ENCODE measurements around the gene SRGAP3.

SRGAP3 gene

GRCh38 chr3:9206287-9206686 is 43.2 kb downstream of the SRGAP3 start:
- H3K27ac ChIP-seq (ENCODE audit: low read depth in 2 of 2, low read length in 2 of 2) = no peak overlapping the region

DNA sequence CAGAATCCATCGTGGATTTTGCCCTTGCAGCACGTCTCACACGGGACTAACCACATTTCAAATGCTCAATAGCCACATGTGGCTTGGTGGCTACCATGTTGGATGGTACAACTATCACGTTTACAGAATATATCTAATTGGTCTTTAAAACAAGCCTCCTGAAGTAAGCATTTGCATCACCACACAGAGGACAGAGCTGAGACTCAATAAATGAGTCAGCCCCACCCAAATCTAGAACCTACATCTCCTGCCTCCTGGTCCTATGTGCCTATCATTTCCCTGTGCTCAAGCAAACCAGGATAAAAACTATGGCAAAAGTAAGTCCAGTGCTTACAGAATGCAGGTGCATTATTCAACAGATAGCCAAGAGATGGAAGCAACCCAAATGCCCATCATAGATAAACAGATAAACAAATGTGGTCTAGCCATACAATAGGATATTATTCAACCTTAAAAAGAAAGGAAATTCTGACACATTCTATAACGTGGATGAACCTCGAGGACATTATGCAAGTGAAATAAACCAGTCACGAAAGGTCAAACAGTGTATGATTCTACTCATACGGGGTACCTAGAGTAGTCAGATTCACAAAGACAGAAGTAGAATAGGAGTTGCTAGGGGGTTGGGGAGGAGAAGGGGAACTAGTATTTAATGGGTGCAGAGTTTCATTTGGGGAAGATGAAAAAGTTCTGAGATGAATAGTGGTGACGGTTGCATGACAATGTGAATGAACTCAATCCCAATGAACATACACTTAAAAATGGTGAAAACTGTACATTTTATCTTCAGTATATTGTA is 43.9 kb downstream of the SRGAP3 start:
- no peak overlapping the region for H3K27ac ChIP-seq (ENCODE audit: low read depth in 2 of 2, low read length in 2 of 2)
- H3K4me3 ChIP-seq (ENCODE audit: low read length in 2 of 2) = no peak overlapping the region

More at GRCh38 chr3:9206287-9206686, 43.2 kb downstream of the SRGAP3 start:
- no peaks in the 10 kb centered on the region for H3K36me3 ChIP-seq (ENCODE audit: control insufficient read depth in 2 of 2, insufficient read depth in 2 of 2, low read length in 2 of 2)
- H3K4me3 ChIP-seq (ENCODE audit: low read length in 2 of 2) = no peak overlapping the region
- no peak overlapping the region for H3K9ac ChIP-seq (ENCODE audit: low read depth in 1 of 2, low read length in 2 of 2)
- H3K9me3 ChIP-seq (ENCODE audit: control insufficient read depth in 2 of 2, low read length in 2 of 2) = no peaks in the 10 kb centered on the region
- H3K4me1 ChIP-seq (ENCODE audit: control insufficient read depth in 2 of 2, insufficient read depth in 2 of 2, low read length in 2 of 2) = peaks cover 0 to 7% of the 10 kb centered on the region in 2 donors
- H3K27me3 ChIP-seq (ENCODE audit: control insufficient read depth in 2 of 2, insufficient read depth in 2 of 2, low read length in 2 of 2) = no peaks in the 10 kb centered on the region

GRCh38 chr3:9204253-9204992 is 45.0 kb downstream of the SRGAP3 start:
- Histone ChIP-seq H3K36me3 (ENCODE audit: control insufficient read depth in 2 of 2, insufficient read depth in 2 of 2, low read length in 2 of 2) (no peaks in the 10 kb centered on the region), H3K27ac (ENCODE audit: low read depth in 2 of 2, low read length in 2 of 2) (no peak overlapping the region), H3K9me3 (ENCODE audit: control insufficient read depth in 2 of 2, low read length in 2 of 2) (no peaks in the 10 kb centered on the region), H3K4me1 (ENCODE audit: control insufficient read depth in 2 of 2, insufficient read depth in 2 of 2, low read length in 2 of 2) (peaks cover 0 to 7% of the 10 kb centered on the region in 2 donors), H3K27me3 (ENCODE audit: control insufficient read depth in 2 of 2, insufficient read depth in 2 of 2, low read length in 2 of 2) (no peaks in the 10 kb centered on the region), H3K4me3 (ENCODE audit: low read length in 2 of 2) (no peak overlapping the region), H3K9ac (ENCODE audit: low read depth in 1 of 2, low read length in 2 of 2) (no peak overlapping the region)

More for the DNA sequence above, 43.9 kb downstream of the SRGAP3 start:
- H3K36me3 ChIP-seq (ENCODE audit: control insufficient read depth in 2 of 2, insufficient read depth in 2 of 2, low read length in 2 of 2) = no peaks in the 10 kb centered on the region
- H3K9me3 ChIP-seq (ENCODE audit: control insufficient read depth in 2 of 2, low read length in 2 of 2) = no peaks in the 10 kb centered on the region
- no peak overlapping the region for H3K9ac ChIP-seq (ENCODE audit: low read depth in 1 of 2, low read length in 2 of 2)
- H3K27me3 ChIP-seq (ENCODE audit: control insufficient read depth in 2 of 2, insufficient read depth in 2 of 2, low read length in 2 of 2) = no peaks in the 10 kb centered on the region
- H3K4me1 ChIP-seq (ENCODE audit: control insufficient read depth in 2 of 2, insufficient read depth in 2 of 2, low read length in 2 of 2) = peaks cover 0 to 7% of the 10 kb centered on the region in 2 donors

- H3K4me1 ChIP-seq (ENCODE audit: control insufficient read depth in 2 of 2, insufficient read depth in 2 of 2, low read length in 2 of 2) = peaks cover 0 to 7% of the 10 kb centered on the region in 2 donors
- H3K4me3 ChIP-seq (ENCODE audit: low read length in 2 of 2) = no peak overlapping the region
- H3K9ac ChIP-seq (ENCODE audit: low read depth in 1 of 2, low read length in 2 of 2) = no peak overlapping the region
- no peak overlapping the region for H3K27ac ChIP-seq (ENCODE audit: low read depth in 2 of 2, low read length in 2 of 2)
- no peaks in the 10 kb centered on the region for H3K27me3 ChIP-seq (ENCODE audit: control insufficient read depth in 2 of 2, insufficient read depth in 2 of 2, low read length in 2 of 2)
- no peaks in the 10 kb centered on the region for H3K9me3 ChIP-seq (ENCODE audit: control insufficient read depth in 2 of 2, low read length in 2 of 2)
- no peaks in the 10 kb centered on the region for H3K36me3 ChIP-seq (ENCODE audit: control insufficient read depth in 2 of 2, insufficient read depth in 2 of 2, low read length in 2 of 2)
Observed at GRCh38 chr3:9203317-9203716, 46.1 kb downstream of the SRGAP3 start.

- H3K9ac ChIP-seq (ENCODE audit: low read depth in 1 of 2, low read length in 2 of 2) = no peak overlapping the region
- H3K4me3 ChIP-seq (ENCODE audit: low read length in 2 of 2) = no peak overlapping the region
- H3K9me3 ChIP-seq (ENCODE audit: control insufficient read depth in 2 of 2, low read length in 2 of 2) = no peaks in the 10 kb centered on the region
- no peaks in the 10 kb centered on the region for H3K27me3 ChIP-seq (ENCODE audit: control insufficient read depth in 2 of 2, insufficient read depth in 2 of 2, low read length in 2 of 2)
- H3K27ac ChIP-seq (ENCODE audit: low read depth in 2 of 2, low read length in 2 of 2) = no peak overlapping the region
- peaks cover 0 to 5% of the 10 kb centered on the region in 2 donors for H3K4me1 ChIP-seq (ENCODE audit: control insufficient read depth in 2 of 2, insufficient read depth in 2 of 2, low read length in 2 of 2)
- no peaks in the 10 kb centered on the region for H3K36me3 ChIP-seq (ENCODE audit: control insufficient read depth in 2 of 2, insufficient read depth in 2 of 2, low read length in 2 of 2)
Observed at GRCh38 chr3:9202546-9202945, 46.9 kb downstream of the SRGAP3 start.

- Histone ChIP-seq H3K27me3 (ENCODE audit: control insufficient read depth in 2 of 2, insufficient read depth in 2 of 2, low read length in 2 of 2) (no peaks in the 10 kb centered on the region), H3K9me3 (ENCODE audit: control insufficient read depth in 2 of 2, low read length in 2 of 2) (no peaks in the 10 kb centered on the region), H3K36me3 (ENCODE audit: control insufficient read depth in 2 of 2, insufficient read depth in 2 of 2, low read length in 2 of 2) (no peaks in the 10 kb centered on the region), H3K9ac (ENCODE audit: low read depth in 1 of 2, low read length in 2 of 2) (no peak overlapping the region), H3K4me3 (ENCODE audit: low read length in 2 of 2) (no peak overlapping the region), H3K4me1 (ENCODE audit: control insufficient read depth in 2 of 2, insufficient read depth in 2 of 2, low read length in 2 of 2) (peaks cover 0 to 2% of the 10 kb centered on the region in 2 donors), H3K27ac (ENCODE audit: low read depth in 2 of 2, low read length in 2 of 2) (no peak overlapping the region)
Observed at GRCh38 chr3:9201955-9202354, 47.5 kb downstream of the SRGAP3 start.

- no peak overlapping the region for H3K9ac ChIP-seq (ENCODE audit: low read depth in 1 of 2, low read length in 2 of 2)
- H3K27ac ChIP-seq (ENCODE audit: low read depth in 2 of 2, low read length in 2 of 2) = no peak overlapping the region
- H3K9me3 ChIP-seq (ENCODE audit: control insufficient read depth in 2 of 2, low read length in 2 of 2) = no peaks in the 10 kb centered on the region
- H3K27me3 ChIP-seq (ENCODE audit: control insufficient read depth in 2 of 2, insufficient read depth in 2 of 2, low read length in 2 of 2) = no peaks in the 10 kb centered on the region
- H3K4me1 ChIP-seq (ENCODE audit: control insufficient read depth in 2 of 2, insufficient read depth in 2 of 2, low read length in 2 of 2) = no peaks in the 10 kb centered on the region
- no peak overlapping the region for H3K4me3 ChIP-seq (ENCODE audit: low read length in 2 of 2)
- no peaks in the 10 kb centered on the region for H3K36me3 ChIP-seq (ENCODE audit: control insufficient read depth in 2 of 2, insufficient read depth in 2 of 2, low read length in 2 of 2)
Observed at GRCh38 chr3:9201266-9201665, 48.2 kb downstream of the SRGAP3 start.

GRCh38 chr3:9199775-9200174 is 49.7 kb downstream of the SRGAP3 start:
- no peaks in the 10 kb centered on the region for H3K36me3 ChIP-seq (ENCODE audit: control insufficient read depth in 2 of 2, insufficient read depth in 2 of 2, low read length in 2 of 2)
- no peak overlapping the region for H3K9ac ChIP-seq (ENCODE audit: low read depth in 1 of 2, low read length in 2 of 2)
- H3K27me3 ChIP-seq (ENCODE audit: control insufficient read depth in 2 of 2, insufficient read depth in 2 of 2, low read length in 2 of 2) = no peaks in the 10 kb centered on the region
- H3K4me1 ChIP-seq (ENCODE audit: control insufficient read depth in 2 of 2, insufficient read depth in 2 of 2, low read length in 2 of 2) = no peaks in the 10 kb centered on the region
- H3K9me3 ChIP-seq (ENCODE audit: control insufficient read depth in 2 of 2, low read length in 2 of 2) = no peaks in the 10 kb centered on the region
- H3K27ac ChIP-seq (ENCODE audit: low read depth in 2 of 2, low read length in 2 of 2) = no peak overlapping the region
- H3K4me3 ChIP-seq (ENCODE audit: low read length in 2 of 2) = no peak overlapping the region

DNA sequence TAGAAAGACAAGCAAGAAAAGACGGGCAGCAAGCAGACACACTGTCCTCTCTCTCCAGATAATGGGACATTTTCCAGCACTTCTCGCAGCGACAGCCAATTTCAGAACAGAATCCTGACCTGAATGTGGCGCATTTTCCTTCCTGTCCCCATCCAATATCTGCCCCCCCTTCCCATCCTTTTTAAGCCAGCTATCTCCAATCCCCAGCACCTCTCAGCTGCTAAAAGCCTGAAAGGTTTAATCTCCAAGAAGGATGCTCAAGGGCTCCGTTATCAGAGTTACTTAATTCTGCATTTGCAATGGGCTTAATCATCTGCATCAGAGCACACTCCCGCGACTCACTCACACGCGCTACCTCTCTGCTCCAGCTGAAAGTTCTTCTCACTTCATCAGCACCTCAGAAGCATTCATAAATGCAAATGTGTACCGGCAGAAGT is 50.5 kb downstream of the SRGAP3 start:
- Histone ChIP-seq H3K27me3 (ENCODE audit: control insufficient read depth in 2 of 2, insufficient read depth in 2 of 2, low read length in 2 of 2) (no peaks in the 10 kb centered on the region), H3K9me3 (ENCODE audit: control insufficient read depth in 2 of 2, low read length in 2 of 2) (no peaks in the 10 kb centered on the region), H3K9ac (ENCODE audit: low read depth in 1 of 2, low read length in 2 of 2) (no peak overlapping the region), H3K36me3 (ENCODE audit: control insufficient read depth in 2 of 2, insufficient read depth in 2 of 2, low read length in 2 of 2) (no peaks in the 10 kb centered on the region), H3K4me1 (ENCODE audit: control insufficient read depth in 2 of 2, insufficient read depth in 2 of 2, low read length in 2 of 2) (no peaks in the 10 kb centered on the region), H3K27ac (ENCODE audit: low read depth in 2 of 2, low read length in 2 of 2) (no peak overlapping the region), H3K4me3 (ENCODE audit: low read length in 2 of 2) (no peak overlapping the region)

GRCh38 chr3:9198261-9198660 is 51.2 kb downstream of the SRGAP3 start:
- no peaks in the 10 kb centered on the region for H3K9me3 ChIP-seq (ENCODE audit: control insufficient read depth in 2 of 2, low read length in 2 of 2)
- H3K4me3 ChIP-seq (ENCODE audit: low read length in 2 of 2) = no peak overlapping the region
- H3K27ac ChIP-seq (ENCODE audit: low read depth in 2 of 2, low read length in 2 of 2) = no peak overlapping the region
- H3K36me3 ChIP-seq (ENCODE audit: control insufficient read depth in 2 of 2, insufficient read depth in 2 of 2, low read length in 2 of 2) = no peaks in the 10 kb centered on the region
- no peaks in the 10 kb centered on the region for H3K4me1 ChIP-seq (ENCODE audit: control insufficient read depth in 2 of 2, insufficient read depth in 2 of 2, low read length in 2 of 2)
- H3K9ac ChIP-seq (ENCODE audit: low read depth in 1 of 2, low read length in 2 of 2) = no peak overlapping the region
- H3K27me3 ChIP-seq (ENCODE audit: control insufficient read depth in 2 of 2, insufficient read depth in 2 of 2, low read length in 2 of 2) = no peaks in the 10 kb centered on the region

Measured in mucosa of rectum (tissue), 2 donors.